ENCODE data around the gene ASL. TPM values are rescaled to one million over a fixed set of nuclear protein-coding genes. Genes with fewer than 3 reads are reported as not detected.
A peak's percentile ranks its signal among the peaks of the same experiment; 100 is the strongest.

The ASL gene
- total and polyA plus RNA-seq, 2 donors (not counting 1 experiment from before 2014, with no cell fraction given) = 38.0 to 48.7 TPM

DNA sequence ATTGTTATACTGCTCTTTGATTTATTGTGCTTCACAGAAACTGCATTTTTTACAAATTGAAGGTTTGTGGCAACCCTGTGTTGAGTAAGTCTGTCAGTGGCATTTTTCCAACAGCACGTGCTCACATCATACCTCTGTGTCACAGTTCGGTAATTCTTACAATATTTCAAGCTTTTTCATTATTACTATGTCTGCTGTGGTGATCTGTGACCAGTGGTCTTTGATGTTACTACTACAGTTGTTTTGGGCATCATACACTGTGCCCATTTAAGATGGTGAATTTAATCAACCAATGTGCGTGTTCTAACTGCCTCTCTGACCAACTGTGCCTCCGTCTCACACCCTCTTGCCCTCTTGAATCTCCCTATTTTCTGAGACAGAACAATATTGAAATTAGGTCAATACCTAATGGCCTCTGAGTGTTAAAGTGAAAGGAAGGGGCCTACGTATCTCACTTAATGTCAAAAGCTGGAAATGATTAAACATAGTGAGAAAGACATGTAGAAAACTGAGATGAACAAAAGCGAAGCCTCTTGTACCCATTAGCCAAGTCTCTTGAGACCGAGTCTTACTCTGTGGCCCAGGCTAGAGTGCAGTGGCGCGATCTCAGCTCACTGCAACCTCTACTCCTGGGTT, 20.2 kb upstream of the ASL start:
- ChIA-PET CTCF (no interaction called here), POLR2A (no interaction called here)
- TF ChIP-seq CTCF (IDR thresholded peaks at IDR 0.05) = no peak
- no peak for TF ChIP-seq EZH2 (IDR thresholded peaks at IDR 0.05; ENCODE audit: borderline replicate concordance, insufficient read depth, low read depth, low read length, poor library complexity, severe bottlenecking)
- H3K4me1 Mint-ChIP-seq = peaks cover 5% of the 10 kb centered on the region
- Histone ChIP-seq H3K4me2 (replicated peaks; ENCODE audit: low read depth, low read length, poor library complexity, severe bottlenecking) (no peak overlapping the region), H3K27me3 (replicated peaks in 1 of 4; ENCODE audit: control extremely low read depth in 1 of 4, control insufficient read depth in 3 of 4, insufficient read depth in 4 of 4, low read length in 3 of 4) (no peaks in the 10 kb centered on the region), H3K79me2 (ENCODE audit: control insufficient read depth, insufficient read depth, low read length) (no peaks in the 10 kb centered on the region), H3K27ac (ENCODE audit: low read length in 2 of 2) (no peak overlapping the region), H3K36me3 (replicated peaks in 1 of 2; ENCODE audit: control extremely low read depth in 1 of 2, control insufficient read depth in 1 of 2, extremely low read depth in 1 of 2, insufficient read depth in 2 of 2, low read length in 1 of 2) (no peaks in the 10 kb centered on the region), H3K4me1 (ENCODE audit: control insufficient read depth in 2 of 2, insufficient read depth in 2 of 2, low read length in 2 of 2) (no peaks in the 10 kb centered on the region), H3K4me3 (ENCODE audit: control extremely low read depth in 1 of 5, extremely low read depth in 1 of 5, insufficient read depth in 1 of 5, low read depth in 2 of 5, low read length in 4 of 5) (no peak overlapping the region), H4K20me1 (ENCODE audit: control insufficient read depth, insufficient read depth, low read length, poor library complexity, severe bottlenecking) (no peaks in the 10 kb centered on the region), H3K9ac (ENCODE audit: low read length) (no peak overlapping the region), H2AFZ (ENCODE audit: insufficient read depth, low read depth, low read length, poor library complexity, severe bottlenecking) (peak overlapping the region; percentile 2), H3K9me3 (ENCODE audit: control extremely low read depth in 1 of 3, control insufficient read depth in 2 of 3, insufficient read depth in 1 of 3, low read length in 2 of 3) (no peaks in the 10 kb centered on the region)
- ATAC-seq (ENCODE audit: low read depth) (no peak), DNase-seq (no peak)
- no peaks in the 10 kb centered on the region for H3K27me3 Mint-ChIP-seq
- no peak overlapping the region for H3K27ac Mint-ChIP-seq
- H3K4me3 Mint-ChIP-seq = peak overlapping the region; percentile 41
- WGBS (ENCODE audit: insufficient coverage) = 82% methylated on average over 4 of the region's 9 CpGs
- intact Hi-C loops (cut with micrococcal nuclease) = no loop called here
- H3K9me3 Mint-ChIP-seq (ENCODE audit: insufficient read depth) = no peaks in the 10 kb centered on the region

DNA sequence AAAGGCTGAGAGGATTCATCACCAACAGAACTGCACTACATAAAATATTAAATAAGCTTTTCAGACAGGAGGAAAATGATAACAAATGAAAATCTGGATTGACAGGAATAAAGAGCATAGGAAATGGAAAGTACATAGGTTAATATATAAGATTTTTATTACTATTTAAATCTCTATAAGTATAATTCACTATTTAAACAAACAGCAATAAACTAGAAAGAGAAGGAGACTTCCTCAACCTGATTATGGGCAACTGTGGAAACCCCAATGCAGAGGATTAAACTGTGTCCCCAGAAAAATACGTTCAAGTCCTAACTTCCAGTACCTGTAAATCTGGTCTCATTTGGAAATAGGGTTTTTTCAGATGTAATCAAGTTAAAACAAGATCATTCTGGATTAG, 14.8 kb upstream of the ASL start:
- no peaks in the 10 kb centered on the region for H3K36me3 ChIP-seq (replicated peaks in 1 of 2; ENCODE audit: control extremely low read depth in 1 of 2, control insufficient read depth in 1 of 2, extremely low read depth in 1 of 2, insufficient read depth in 2 of 2, low read length in 1 of 2)
- Mint-ChIP-seq H3K27me3 (no peaks in the 10 kb centered on the region), H3K27ac (no peak overlapping the region), H3K4me3 (no peak overlapping the region), H3K9me3 (ENCODE audit: insufficient read depth) (no peaks in the 10 kb centered on the region), H3K4me1 (no peaks in the 10 kb centered on the region)
- no peak overlapping the region for H3K27ac ChIP-seq (ENCODE audit: low read length in 2 of 2)
- no peak overlapping the region for H3K9ac ChIP-seq (ENCODE audit: low read length)
- H3K9me3 ChIP-seq (ENCODE audit: control extremely low read depth in 1 of 3, control insufficient read depth in 2 of 3, insufficient read depth in 1 of 3, low read length in 2 of 3) = no peaks in the 10 kb centered on the region
- CTCF ChIA-PET = no interaction called here
- no peaks in the 10 kb centered on the region for H4K20me1 ChIP-seq (ENCODE audit: control insufficient read depth, insufficient read depth, low read length, poor library complexity, severe bottlenecking)
- intact Hi-C loops (cut with micrococcal nuclease) = no loop called here
- no peak for ATAC-seq (ENCODE audit: low read depth)
- no peak overlapping the region for H2AFZ ChIP-seq (ENCODE audit: insufficient read depth, low read depth, low read length, poor library complexity, severe bottlenecking)
- TF ChIP-seq CTCF (IDR thresholded peaks at IDR 0.05) (no peak), EZH2 (IDR thresholded peaks at IDR 0.05; ENCODE audit: borderline replicate concordance, insufficient read depth, low read depth, low read length, poor library complexity, severe bottlenecking) (no peak)
- WGBS (ENCODE audit: insufficient coverage) = no CpG with 5 or more reads among the region's 1 CpG
- DNase-seq = no peak
- POLR2A ChIA-PET = no interaction called here
- no peak overlapping the region for H3K4me2 ChIP-seq (replicated peaks; ENCODE audit: low read depth, low read length, poor library complexity, severe bottlenecking)
- H3K27me3 ChIP-seq (replicated peaks in 1 of 4; ENCODE audit: control extremely low read depth in 1 of 4, control insufficient read depth in 3 of 4, insufficient read depth in 4 of 4, low read length in 3 of 4) = no peaks in the 10 kb centered on the region
- no peaks in the 10 kb centered on the region for H3K4me1 ChIP-seq (ENCODE audit: control insufficient read depth in 2 of 2, insufficient read depth in 2 of 2, low read length in 2 of 2)
- no peaks in the 10 kb centered on the region for H3K79me2 ChIP-seq (ENCODE audit: control insufficient read depth, insufficient read depth, low read length)
- H3K4me3 ChIP-seq (ENCODE audit: control extremely low read depth in 1 of 5, extremely low read depth in 1 of 5, insufficient read depth in 1 of 5, low read depth in 2 of 5, low read length in 4 of 5) = no peak overlapping the region

All from B cell (primary cell).